K562 (cell line): ENCODE results near the gene STX7. TPM values are rescaled to one million over a fixed set of nuclear protein-coding genes. Genes with fewer than 3 reads are reported as not detected.
A peak's percentile ranks its signal among the peaks of the same experiment; 100 is the strongest.

Experiments used
- ATAC-seq: fragments of 200-7000 bp; cut with Tn5 transposase; 3 replicates; pipeline ENCODE4 v1.9.1; 2020; ENCODE audit warnings: moderate library complexity
- BruUV-seq: library from RNA; stranded (reverse); fragments of 400-500 nt; replicated peaks from 2 replicates; lab custom pipeline; 2021; lab: Mats Ljungman, UMichigan
- CTCF ChIA-PET: fragments of 300-600 bp; formaldehyde crosslinking; extraction: SDS; loops from one replicate; lab custom pipeline; 2021; ENCODE audit warnings: low intra/inter-chr PET ratio; lab: Yijun Ruan, JAX
- POLR2A ChIA-PET: fragments of 300-600, 350-650 bp; sonication (Branson Sonifier 250); formaldehyde crosslinking; extraction: SDS; loops from one replicate; lab custom pipeline; 2021; ENCODE audit warnings: antibody characterized with exemption, inconsistent platforms; lab: Yijun Ruan, JAX
- DNase-seq, 4 experiments: peaks; one replicate each; pipeline versions ENCODE4 v3.0.0 to v3.0.0-alpha.2; 2011 to 2018; ENCODE audit warnings: low spot score in 3 of 4, mixed read lengths in 3 of 4; ENCODE audit errors: extremely low read depth in 1 of 4
- FAIRE-seq: peaks from 2 replicates; lab custom pipeline; 2011; peaks lifted over from hg19 to GRCh38; lab: Jason Lieb, UNC
- H2AFZ ChIP-seq: 2 replicates; pipeline ENCODE4 v1.6.0; 2011; ENCODE audit warnings: low read depth, low read length, control low read depth, inconsistent platforms
- H3K27ac ChIP-seq: fragments of 200-600 bp; 3 replicates; pipeline ENCODE4 v1.8.0; 2011; ENCODE audit warnings: low read depth, mild to moderate bottlenecking, control low read depth, inconsistent platforms, low read length, moderate library complexity, mixed read lengths; ENCODE audit errors: extremely low read depth
- H3K27me3 ChIP-seq, 2 experiments: fragments of 300-600 bp in 1 of 2; 2 replicates in 1 of 2; 3 replicates in 1 of 2; pipeline versions ENCODE4 v1.6.0 to v1.8.0; 2011; ENCODE audit warnings: inconsistent platforms in 2 of 2, low read length in 2 of 2, mild to moderate bottlenecking in 1 of 2, mixed read lengths in 1 of 2, moderate library complexity in 1 of 2; ENCODE audit not compliant: control insufficient read depth in 2 of 2, insufficient read depth in 2 of 2
- H3K36me3 ChIP-seq: fragments of 300-600 bp; 3 replicates; pipeline ENCODE4 v1.8.0; 2011; ENCODE audit warnings: mild to moderate bottlenecking, low read length, inconsistent platforms; ENCODE audit not compliant: control insufficient read depth, insufficient read depth
- H3K4me1 ChIP-seq, 2 experiments: fragments of 200-600 bp in 1 of 2; replicated peaks in 1 of 2; 2 replicates in 1 of 2; 3 replicates in 1 of 2; pipeline versions ENCODE4 v1.5.1 to v1.8.0; 2011; ENCODE audit warnings: inconsistent platforms in 2 of 2, low read length in 2 of 2, mild to moderate bottlenecking in 1 of 2, mixed read lengths in 1 of 2, moderate library complexity in 1 of 2; ENCODE audit not compliant: control insufficient read depth in 2 of 2, insufficient read depth in 2 of 2
- H3K4me2 ChIP-seq: 2 replicates; pipeline ENCODE4 v1.6.1; 2011; ENCODE audit warnings: low read length, control low read depth, inconsistent platforms, mixed read lengths; ENCODE audit not compliant: insufficient read depth
- H3K4me3 ChIP-seq: fragments of 200-600 bp; sonication (generic), shearing (Covaris generic); 2 replicates; pipeline ENCODE4 v1.5.1; 2016; ENCODE audit warnings: control low read depth, inconsistent platforms
- H3K79me2 ChIP-seq: fragments of 200-600 bp; 3 replicates; pipeline ENCODE4 v1.8.0; 2011; ENCODE audit warnings: low read length, inconsistent platforms; ENCODE audit not compliant: control insufficient read depth, insufficient read depth
- H3K9ac ChIP-seq, 2 experiments: 2 replicates each; pipeline versions ENCODE4 v1.6.0 to v1.6.1; 2011; ENCODE audit warnings: low read depth in 2 of 2, low read length in 2 of 2, control low read depth in 1 of 2, inconsistent platforms in 1 of 2, mild to moderate bottlenecking in 1 of 2, mixed read lengths in 1 of 2; ENCODE audit not compliant: insufficient read depth in 1 of 2
- H3K9me1 ChIP-seq: one replicate; pipeline ENCODE4 v1.6.0; 2011; ENCODE audit warnings: inconsistent platforms, mild to moderate bottlenecking, low read length, moderate library complexity; ENCODE audit not compliant: control insufficient read depth, insufficient read depth
- H3K9me3 ChIP-seq: replicated peaks from 2 replicates; pipeline ENCODE4 v1.5.1; 2011; ENCODE audit warnings: low read depth, low read length, inconsistent platforms; ENCODE audit not compliant: control insufficient read depth, insufficient read depth
- H4K20me1 ChIP-seq: replicated peaks from 2 replicates; pipeline ENCODE4 v1.6.1; 2011; ENCODE audit warnings: low read length, inconsistent platforms, mixed read lengths; ENCODE audit not compliant: control insufficient read depth, insufficient read depth
- C11orf30 ChIP-seq: fragments of 450-650 bp; IDR thresholded peaks from 2 replicates; pipeline ENCODE4 v1.6.1; 2016; ENCODE audit warnings: low read depth, mild to moderate bottlenecking
- ELF4 ChIP-seq: fragments of 450-650 bp; formaldehyde crosslinking; IDR thresholded peaks from 2 replicates; pipeline ENCODE4 v1.4.0; 2022; ENCODE audit warnings: missing genetic modification characterization
- MAFF ChIP-seq: IDR thresholded peaks from 2 replicates; pipeline ENCODE4 v1.6.1; 2012; ENCODE audit warnings: low read length, improper control_type of control experiment
- MAFG ChIP-seq: fragments of 450-650 bp; conservative IDR thresholded peaks from 2 replicates; pipeline ENCODE4 v1.6.1; 2016; ENCODE audit warnings: missing genetic modification characterization, missing compliant biosample characterization
- MAFK ChIP-seq: IDR thresholded peaks from 2 replicates; pipeline ENCODE4 v1.6.1; 2011; ENCODE audit warnings: low read length, improper control_type of control experiment
- POLR2AphosphoS5 ChIP-seq: IDR thresholded peaks from 2 replicates; pipeline ENCODE4 v1.6.1; 2011; ENCODE audit warnings: mild to moderate bottlenecking, low read depth, low read length, moderate library complexity; ENCODE audit not compliant: control insufficient read depth, insufficient read depth
- ZNF316 ChIP-seq: fragments of 450-650 bp; IDR thresholded peaks from 2 replicates; pipeline ENCODE4 v1.6.1; 2016
- WGBS: fragments of 100-300 bp; shearing (Covaris generic); methylation state at CpG from one replicate; pipeline ENCODE4 v1.1.6; 2016; ENCODE audit warnings: low coverage, mixed read lengths; ENCODE audit not compliant: insufficient coverage; ENCODE audit errors: missing lambda C conversion rate; 5-methylcytosine and 5-hydroxymethylcytosine counted together
- in situ Hi-C: fragments of 300-500 bp; cut with MboI; formaldehyde crosslinking; loops from 4 replicates; pipeline ENCODE4 v1.15.0; 2018; ENCODE audit warnings: inconsistent platforms, mixed read lengths
- intact Hi-C: fragments of 100-400 bp; cut with micrococcal nuclease; formaldehyde crosslinking; loops from 2 replicates; pipeline ENCODE4 v1.14.2; 2022
- polyA plus RNA-seq, 8 experiments: library from polyadenylated mRNA; depleted of rRNA in 4 of 8; stranded (reverse) in 5 of 8; unstranded in 3 of 8; fragments of >200 nt; fragmentation: Nextera tagmentation in 2 of 8; fragmentation: Illumina TruSeq in 1 of 8; extraction: Ambion mirVana in 2 of 8; extraction: Trizol in 1 of 8; gene quantifications; 2 replicates each; pipeline versions ENCODE4 v1.2.1 to v1.2.3, GENCODE V29; 2011 to 2014; ENCODE audit warnings: inconsistent platforms in 1 of 8, missing spikeins in 1 of 8
- total RNA-seq, 7 experiments: library from RNA; depleted of rRNA in 6 of 7; stranded (reverse); fragments of >200 nt in 6 of 7; fragmentation: Illumina TruSeq in 2 of 7; extraction: Trizol in 2 of 7; gene quantifications; 2 replicates each; pipeline versions ENCODE4 v1.2.1 to v1.2.3, GENCODE V29; 2011 to 2021; ENCODE audit warnings: low replicate concordance in 1 of 7

The STX7 gene
- total and polyA plus RNA-seq, 9 of the 15 experiments (the other 6 are each of a cell fraction or from before 2014, with no cell fraction given): 13.0 to 34.4 (median 25.3) TPM

DNA sequence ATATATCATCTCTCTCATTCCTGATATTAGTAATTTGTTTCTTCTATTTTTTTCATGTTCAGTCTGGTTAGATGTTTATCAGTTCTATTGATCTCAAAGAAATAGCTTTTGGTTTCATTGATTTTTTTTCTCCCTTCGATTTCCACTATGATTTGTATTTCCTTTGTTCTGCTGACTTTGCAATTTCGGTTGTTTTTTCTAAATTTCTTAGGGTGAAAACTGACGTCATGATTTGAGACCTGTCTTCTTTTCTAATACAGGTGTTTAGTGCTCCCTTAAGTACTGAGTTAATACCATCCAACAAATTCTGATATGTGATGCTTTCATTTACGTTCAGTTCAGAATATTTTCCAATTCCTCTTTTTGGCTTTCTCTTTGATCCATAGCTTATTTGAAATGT is 25.2 kb downstream of the STX7 start:
- POLR2A ChIA-PET: interaction anchor here (1.0 to 1.6 kb wide), 2 partner anchors 9 to 146 kb away, joined by 3 to 4 read pairs; no protein-coding TSS in a partner anchor
- WGBS: 78% methylated on average over 4 of the region's 4 CpGs
- Histone ChIP-seq H3K79me2 (peaks cover 21% of the 10 kb centered on the region), H3K9me3 (no peaks in the 10 kb centered on the region), H3K36me3 (no peaks in the 10 kb centered on the region; the same call in 1 of the 3 replicates), H4K20me1 (0 out of 2 replicates have a peak, but pooled peaks cover 5% of the 10 kb centered on the region), H3K4me1 (peaks cover 6 to 7% of the 10 kb centered on the region in 2 experiments; a peak in 2 of 5 replicates), H3K9ac (no peak overlapping the region), H3K9me1 (no peaks in the 10 kb centered on the region), H3K4me3 (no peak overlapping the region), H3K27ac (no peak overlapping the region), H2AFZ (no peak overlapping the region), H3K27me3 (no peaks in the 10 kb centered on the region), H3K4me2 (no peak overlapping the region)
- no peak for DNase-seq
- in situ Hi-C loops (loop anchor here (10.0 kb wide), 1 partner anchor 183 kb away; no protein-coding TSS in a partner anchor), intact Hi-C loops (loop anchor here (10.0 kb wide), 1 partner anchor 563 kb away; no protein-coding TSS in a partner anchor)
- FAIRE-seq: no peak
- CTCF ChIA-PET: interaction anchor here (0.6 to 0.7 kb wide), 2 partner anchors 190 to 524 kb away, joined by 3 read pairs; no protein-coding TSS in a partner anchor
- ATAC-seq: no peak
- no TSS peak for BruUV-seq
- TF ChIP-seq C11orf30: peak; percentile 92
- TF ChIP-seq POLR2AphosphoS5: no peak
- peak; percentile 94 for TF ChIP-seq MAFK
- peak; percentile 97 for TF ChIP-seq ZNF316
- TF ChIP-seq ELF4: no peak
- peak; percentile 94 for TF ChIP-seq MAFF
- TF ChIP-seq MAFG (tag): peak; percentile 91
